ENCODE data around the gene MINDY4.

The MINDY4 gene

DNA sequence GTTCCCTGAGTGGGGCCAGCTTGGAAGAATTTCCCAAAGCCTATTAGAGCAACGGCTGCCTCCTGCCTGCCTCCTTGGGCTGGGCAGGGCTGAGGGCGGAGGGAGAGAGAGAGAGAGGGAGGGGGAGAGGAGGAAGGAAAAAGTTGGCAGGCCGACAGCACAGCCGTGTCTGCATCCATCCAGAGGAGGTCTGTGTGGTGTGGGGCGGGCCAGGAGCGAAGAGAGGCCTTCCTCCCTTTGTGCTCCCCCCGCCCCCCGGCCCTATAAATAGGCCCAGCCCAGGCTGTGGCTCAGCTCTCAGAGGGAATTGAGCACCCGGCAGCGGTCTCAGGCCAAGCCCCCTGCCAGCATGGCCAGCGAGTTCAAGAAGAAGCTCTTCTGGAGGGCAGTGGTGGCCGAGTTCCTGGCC, 140.3 kb downstream of the MINDY4 start, which contains the start of gene AQP1:
Gene AQP1 (plus strand): TSS at position 293 of the 409 bp plus-strand sequence. CDS start 57 bp downstream, at position 350.
- no peaks in the 10 kb centered on the region for H3K4me1 Mint-ChIP-seq (ENCODE audit: low read depth)
- H3K27me3 Mint-ChIP-seq (ENCODE audit: low read depth) = no peaks in the 10 kb centered on the region
- H3K9me3 Mint-ChIP-seq = no peaks in the 10 kb centered on the region
- no peak within 1 kb of the TSS for H3K4me3 Mint-ChIP-seq
- H3K27ac Mint-ChIP-seq = no peak within 1 kb of the TSS
- no peaks in the 10 kb centered on the region for H3K36me3 Mint-ChIP-seq (ENCODE audit: low read depth)

DNA sequence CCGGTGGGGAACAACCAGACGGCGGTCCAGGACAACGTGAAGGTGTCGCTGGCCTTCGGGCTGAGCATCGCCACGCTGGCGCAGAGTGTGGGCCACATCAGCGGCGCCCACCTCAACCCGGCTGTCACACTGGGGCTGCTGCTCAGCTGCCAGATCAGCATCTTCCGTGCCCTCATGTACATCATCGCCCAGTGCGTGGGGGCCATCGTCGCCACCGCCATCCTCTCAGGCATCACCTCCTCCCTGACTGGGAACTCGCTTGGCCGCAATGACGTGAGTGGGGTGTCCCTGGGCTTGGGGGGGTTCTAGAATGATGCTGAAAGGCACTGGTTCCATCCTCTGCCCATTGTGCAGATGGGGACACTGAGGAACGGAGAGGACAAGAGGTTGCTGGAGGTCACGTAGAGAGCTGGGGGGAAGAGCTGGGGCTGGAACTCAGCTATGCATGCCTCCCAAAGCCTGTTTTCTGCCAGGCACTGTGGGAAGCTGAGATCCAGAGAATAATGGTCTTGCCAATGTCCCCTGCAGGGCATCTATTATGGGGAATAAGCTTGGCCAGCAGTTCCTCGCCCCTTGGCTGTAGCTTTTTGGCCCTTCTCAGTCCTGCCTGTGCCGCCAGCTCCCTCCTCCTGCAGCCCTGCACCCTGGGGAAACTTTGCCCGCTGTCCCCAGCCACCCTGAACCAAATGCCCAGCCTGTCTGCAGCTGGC, 141.0 kb downstream of the MINDY4 start:
- no peaks in the 10 kb centered on the region for H3K4me1 Mint-ChIP-seq (ENCODE audit: low read depth)
- no peaks in the 10 kb centered on the region for H3K27me3 Mint-ChIP-seq (ENCODE audit: low read depth)
- H3K4me3 Mint-ChIP-seq = no peak overlapping the region
- H3K36me3 Mint-ChIP-seq (ENCODE audit: low read depth) = no peaks in the 10 kb centered on the region
- H3K9me3 Mint-ChIP-seq = no peaks in the 10 kb centered on the region
- no peak overlapping the region for H3K27ac Mint-ChIP-seq

DNA sequence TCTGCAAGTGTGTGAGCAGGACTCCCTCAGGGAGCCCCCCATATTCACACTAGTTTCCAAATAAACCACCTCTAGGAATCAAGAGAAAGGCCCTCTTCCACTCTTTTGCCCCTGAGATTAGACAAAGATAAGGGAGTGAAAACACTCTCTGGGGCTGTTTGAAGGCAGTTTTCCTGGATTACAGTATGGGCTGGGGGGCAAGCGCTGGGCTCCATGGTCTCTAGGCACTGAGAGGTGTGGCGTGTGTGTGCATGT, 141.4 kb downstream of the MINDY4 start:
- Mint-ChIP-seq H3K9me3 (no peaks in the 10 kb centered on the region), H3K4me3 (no peak overlapping the region), H3K27me3 (ENCODE audit: low read depth) (no peaks in the 10 kb centered on the region), H3K27ac (no peak overlapping the region), H3K36me3 (ENCODE audit: low read depth) (no peaks in the 10 kb centered on the region), H3K4me1 (ENCODE audit: low read depth) (no peaks in the 10 kb centered on the region)

DNA sequence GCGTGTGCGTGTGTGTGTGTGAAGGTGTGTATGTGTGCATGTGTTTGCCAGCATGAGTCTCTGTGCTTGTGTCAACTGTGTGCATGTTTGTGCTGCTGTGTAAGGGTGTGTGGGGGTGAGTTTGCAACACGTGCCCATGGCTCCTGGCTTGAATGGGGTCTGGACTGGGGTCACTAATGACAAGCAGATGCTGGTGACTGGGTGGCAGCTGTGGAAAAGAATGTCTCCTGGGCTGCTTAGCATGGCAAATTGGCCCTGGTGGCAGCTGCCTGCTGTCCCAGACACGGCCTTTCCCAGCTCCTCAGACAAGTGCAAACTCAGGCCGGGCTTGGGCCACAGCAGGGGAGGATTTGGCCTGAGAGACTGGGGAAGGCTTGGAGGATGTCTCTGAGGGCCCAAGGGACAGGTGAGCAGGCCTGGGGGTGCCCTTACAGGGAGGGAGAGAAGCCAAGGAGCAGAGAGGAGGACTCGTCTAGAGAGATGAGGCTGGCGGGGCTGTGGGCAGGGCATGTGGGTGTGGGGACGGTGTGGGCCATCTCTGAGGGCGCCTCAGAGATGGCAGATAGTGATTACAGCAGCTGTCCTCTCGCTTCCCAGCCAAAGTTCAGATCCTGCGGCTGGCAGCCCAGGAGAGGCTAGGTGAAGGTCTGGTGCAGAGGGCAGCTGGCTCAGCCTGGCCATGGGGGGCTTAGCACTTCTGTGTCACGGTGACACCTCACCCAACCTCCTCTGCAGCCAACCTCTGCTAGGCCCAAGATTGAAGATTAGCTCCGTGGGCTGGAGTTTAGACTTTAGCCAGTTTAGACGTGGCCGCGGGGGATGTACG, 142.0 kb downstream of the MINDY4 start:
- Mint-ChIP-seq H3K27ac (no peak overlapping the region), H3K9me3 (no peaks in the 10 kb centered on the region)

DNA sequence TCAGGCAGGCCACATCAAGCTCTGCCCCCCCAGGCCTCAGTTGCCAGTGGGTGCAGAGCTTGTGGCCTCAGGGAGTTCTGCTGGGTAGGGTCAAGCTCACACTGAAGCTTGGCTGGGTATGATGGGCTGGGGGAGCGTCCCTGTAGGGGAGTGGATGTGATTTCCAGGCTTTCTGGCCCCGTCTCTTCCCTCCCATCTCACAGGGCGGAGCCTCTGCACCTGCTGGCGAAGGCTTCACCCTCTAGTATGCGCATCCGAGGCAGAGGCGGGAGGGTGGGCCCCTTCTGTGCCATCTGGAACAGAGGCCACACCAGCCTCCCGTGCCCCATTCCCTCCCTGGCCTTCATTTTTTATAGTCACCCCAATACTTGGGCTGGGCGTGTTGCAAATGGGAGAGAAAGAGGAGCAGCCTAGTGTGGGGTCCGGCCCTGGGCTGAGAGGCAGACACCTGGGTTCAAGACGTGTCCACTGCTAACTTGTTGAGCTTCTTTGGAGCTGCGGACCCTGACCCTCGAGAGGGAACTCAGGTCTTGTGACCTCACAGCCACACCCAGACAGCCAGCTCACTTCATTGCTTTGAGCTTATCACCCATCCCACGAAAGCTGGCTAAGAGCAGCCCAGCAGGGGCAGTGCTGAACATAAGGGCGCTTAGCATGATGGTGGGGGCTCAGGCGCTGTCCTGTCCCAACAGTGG, 142.8 kb downstream of the MINDY4 start:
- Mint-ChIP-seq H3K4me1 (ENCODE audit: low read depth) (no peaks in the 10 kb centered on the region), H3K4me3 (no peak overlapping the region), H3K27me3 (ENCODE audit: low read depth) (no peaks in the 10 kb centered on the region), H3K9me3 (no peaks in the 10 kb centered on the region), H3K27ac (no peak overlapping the region), H3K36me3 (ENCODE audit: low read depth) (no peaks in the 10 kb centered on the region)

More for the DNA sequence above, 142.0 kb downstream of the MINDY4 start:
- Mint-ChIP-seq H3K27me3 (ENCODE audit: low read depth) (no peaks in the 10 kb centered on the region), H3K4me1 (ENCODE audit: low read depth) (no peaks in the 10 kb centered on the region), H3K36me3 (ENCODE audit: low read depth) (no peaks in the 10 kb centered on the region), H3K4me3 (no peak overlapping the region)

DNA sequence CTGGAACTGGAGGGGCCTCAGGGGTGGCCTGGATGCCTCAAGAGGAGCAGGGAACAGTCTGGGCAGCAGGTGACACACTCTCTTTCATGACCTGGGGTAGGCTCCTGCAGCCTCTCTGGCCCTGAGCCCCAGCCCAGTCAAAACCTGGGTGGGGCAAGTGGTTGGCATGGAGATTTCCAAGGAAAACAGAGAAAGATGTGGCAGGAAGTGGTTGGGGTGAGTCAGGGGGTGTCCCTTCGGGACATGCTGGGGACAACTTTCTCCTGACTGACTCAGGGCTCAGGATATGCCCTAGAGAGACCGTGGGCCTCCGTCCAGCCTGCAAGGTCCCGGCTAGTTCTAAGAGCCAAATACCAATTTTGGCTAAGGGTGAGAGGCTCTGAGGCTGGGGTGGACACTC, 143.4 kb downstream of the MINDY4 start:
- no peaks in the 10 kb centered on the region for H3K4me1 Mint-ChIP-seq (ENCODE audit: low read depth)
- no peaks in the 10 kb centered on the region for H3K36me3 Mint-ChIP-seq (ENCODE audit: low read depth)
- no peak overlapping the region for H3K27ac Mint-ChIP-seq
- H3K9me3 Mint-ChIP-seq = no peaks in the 10 kb centered on the region
- no peaks in the 10 kb centered on the region for H3K27me3 Mint-ChIP-seq (ENCODE audit: low read depth)
- no peak overlapping the region for H3K4me3 Mint-ChIP-seq

DNA sequence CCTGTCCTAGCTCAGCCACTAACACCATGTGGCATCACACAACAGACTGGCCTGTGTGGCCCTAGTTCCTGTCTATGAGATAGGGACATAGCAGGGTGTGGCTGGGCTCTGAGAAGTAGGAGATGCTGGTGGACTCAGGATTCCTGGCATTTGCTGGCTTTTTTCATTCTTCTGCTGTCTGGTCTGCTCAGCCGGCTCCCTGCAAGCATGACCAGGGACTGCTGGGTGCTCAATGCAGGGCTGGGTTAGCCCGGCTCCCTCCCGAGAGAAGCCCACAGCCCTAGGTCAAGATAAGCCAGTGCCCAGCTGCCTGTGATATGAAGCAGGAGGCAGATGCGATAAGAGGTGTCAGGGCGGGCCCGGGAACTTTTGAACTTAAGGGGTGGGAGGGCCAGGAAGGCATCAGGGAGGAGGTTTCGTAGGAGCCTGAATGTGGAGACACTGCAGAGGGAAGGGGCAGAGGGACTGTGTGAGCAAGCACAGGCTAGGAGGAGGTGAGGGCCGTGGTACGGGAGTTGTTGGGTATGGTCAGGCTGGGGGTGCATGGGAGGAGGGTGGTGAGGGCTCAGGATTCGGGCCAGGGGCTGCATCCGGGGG, 143.9 kb downstream of the MINDY4 start:
- H3K36me3 Mint-ChIP-seq (ENCODE audit: low read depth) = no peaks in the 10 kb centered on the region
- H3K27me3 Mint-ChIP-seq (ENCODE audit: low read depth) = no peaks in the 10 kb centered on the region
- no peak overlapping the region for H3K4me3 Mint-ChIP-seq
- no peaks in the 10 kb centered on the region for H3K4me1 Mint-ChIP-seq (ENCODE audit: low read depth)
- no peak overlapping the region for H3K27ac Mint-ChIP-seq
- no peaks in the 10 kb centered on the region for H3K9me3 Mint-ChIP-seq

DNA sequence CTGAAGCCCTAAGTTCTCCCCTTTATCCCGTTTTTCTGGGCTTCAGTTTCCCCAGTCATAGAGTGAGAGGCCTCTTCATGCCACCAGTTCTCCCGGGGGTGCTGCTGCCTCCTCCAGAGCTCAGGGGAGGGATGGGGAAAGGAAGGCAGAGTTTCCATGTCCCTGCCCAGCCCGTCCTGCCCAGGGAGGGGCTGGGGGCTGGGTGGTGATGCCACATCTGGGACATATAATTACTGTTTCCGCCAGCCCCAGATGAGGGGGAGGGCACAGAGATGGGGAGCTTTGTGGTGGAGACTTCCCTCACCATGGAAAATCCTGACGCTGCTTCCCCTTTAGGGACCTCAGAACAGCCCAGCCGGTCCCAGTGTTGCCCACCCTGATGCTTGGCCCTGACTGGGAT, 144.5 kb downstream of the MINDY4 start:
- Mint-ChIP-seq H3K9me3 (no peaks in the 10 kb centered on the region), H3K4me3 (no peak overlapping the region), H3K36me3 (ENCODE audit: low read depth) (no peaks in the 10 kb centered on the region), H3K27ac (no peak overlapping the region), H3K4me1 (ENCODE audit: low read depth) (no peaks in the 10 kb centered on the region), H3K27me3 (ENCODE audit: low read depth) (no peaks in the 10 kb centered on the region)

DNA sequence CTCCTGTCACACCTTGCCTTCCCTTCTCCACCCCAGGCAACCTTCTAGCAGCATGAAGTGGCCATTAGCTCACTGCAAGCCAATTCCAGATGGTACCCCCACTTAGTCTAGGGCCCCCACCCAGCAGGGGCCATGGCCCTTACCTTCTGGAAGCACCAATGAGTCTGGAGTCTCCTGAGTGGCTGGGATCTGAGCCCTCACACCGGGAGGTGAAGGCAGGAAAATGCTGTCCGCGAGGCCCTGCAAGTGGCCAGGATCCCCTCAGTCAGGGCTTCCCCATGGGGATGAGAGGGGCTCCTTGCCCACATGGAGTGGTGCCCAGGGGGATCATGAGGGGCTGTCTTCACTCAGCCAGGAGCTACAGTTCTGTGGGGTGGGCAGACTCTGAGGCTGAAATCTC, 145.0 kb downstream of the MINDY4 start:
- Mint-ChIP-seq H3K4me3 (no peak overlapping the region), H3K27me3 (ENCODE audit: low read depth) (no peaks in the 10 kb centered on the region), H3K4me1 (ENCODE audit: low read depth) (no peaks in the 10 kb centered on the region), H3K9me3 (no peaks in the 10 kb centered on the region), H3K27ac (no peak overlapping the region), H3K36me3 (ENCODE audit: low read depth) (no peaks in the 10 kb centered on the region)

DNA sequence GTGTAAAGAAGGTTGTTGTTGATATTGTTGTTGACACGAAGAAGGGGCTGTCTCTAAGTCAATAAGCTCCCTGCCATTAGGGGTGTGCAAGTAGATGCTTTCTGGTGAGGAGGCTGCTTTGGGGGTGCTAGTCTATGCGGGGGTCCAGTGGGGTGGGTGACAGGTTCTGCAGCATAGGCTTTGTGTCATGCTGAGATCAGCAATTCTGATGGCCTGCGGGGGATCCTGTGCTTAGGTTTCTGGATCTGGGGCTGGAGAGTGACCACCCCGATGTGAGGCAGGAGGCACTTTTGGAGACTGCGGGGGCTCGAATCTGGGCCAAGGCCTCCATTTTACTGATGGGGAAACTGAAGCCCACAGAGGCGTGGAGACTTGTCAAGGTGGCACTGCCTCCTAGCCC, 145.6 kb downstream of the MINDY4 start:
- H3K9me3 Mint-ChIP-seq = no peaks in the 10 kb centered on the region
- no peaks in the 10 kb centered on the region for H3K27me3 Mint-ChIP-seq (ENCODE audit: low read depth)
- H3K4me1 Mint-ChIP-seq (ENCODE audit: low read depth) = no peaks in the 10 kb centered on the region
- no peak overlapping the region for H3K4me3 Mint-ChIP-seq
- no peak overlapping the region for H3K27ac Mint-ChIP-seq
- no peaks in the 10 kb centered on the region for H3K36me3 Mint-ChIP-seq (ENCODE audit: low read depth)

DNA sequence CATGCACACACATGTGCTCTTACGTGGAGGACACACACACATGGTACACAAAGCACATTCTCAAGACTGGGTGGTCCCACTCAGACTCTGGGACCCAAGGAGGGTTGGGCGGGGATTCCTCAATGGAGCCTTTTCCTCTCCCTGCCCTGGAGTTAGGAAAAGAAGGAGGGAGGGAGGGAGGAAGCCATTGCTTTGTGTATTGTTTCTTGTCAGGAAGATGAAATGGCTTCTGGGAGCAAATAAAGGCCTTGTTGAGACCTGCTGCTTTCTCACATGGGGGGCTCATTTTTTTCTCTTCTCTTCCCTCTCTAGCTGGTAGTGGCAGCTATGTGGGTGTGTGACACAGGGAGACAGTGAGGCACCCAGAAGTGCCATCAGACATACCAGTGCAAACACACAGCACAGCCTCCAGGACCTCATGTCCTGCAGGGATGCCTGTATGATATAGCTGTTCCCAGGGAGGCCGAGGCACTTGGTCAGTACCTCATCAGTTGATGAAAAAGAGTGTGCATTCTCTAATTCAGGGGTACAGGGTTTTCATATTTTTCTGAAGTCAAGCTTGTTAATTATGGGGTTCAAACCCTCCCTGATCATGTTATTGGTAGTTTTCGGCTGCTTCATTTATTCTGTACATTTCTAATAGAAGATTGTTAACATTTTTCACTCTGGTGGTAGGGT, 146.1 kb downstream of the MINDY4 start:
- no peaks in the 10 kb centered on the region for H3K36me3 Mint-ChIP-seq (ENCODE audit: low read depth)
- H3K4me3 Mint-ChIP-seq = no peak overlapping the region
- no peak overlapping the region for H3K27ac Mint-ChIP-seq
- no peaks in the 10 kb centered on the region for H3K9me3 Mint-ChIP-seq
- H3K27me3 Mint-ChIP-seq (ENCODE audit: low read depth) = no peaks in the 10 kb centered on the region
- no peaks in the 10 kb centered on the region for H3K4me1 Mint-ChIP-seq (ENCODE audit: low read depth)

DNA sequence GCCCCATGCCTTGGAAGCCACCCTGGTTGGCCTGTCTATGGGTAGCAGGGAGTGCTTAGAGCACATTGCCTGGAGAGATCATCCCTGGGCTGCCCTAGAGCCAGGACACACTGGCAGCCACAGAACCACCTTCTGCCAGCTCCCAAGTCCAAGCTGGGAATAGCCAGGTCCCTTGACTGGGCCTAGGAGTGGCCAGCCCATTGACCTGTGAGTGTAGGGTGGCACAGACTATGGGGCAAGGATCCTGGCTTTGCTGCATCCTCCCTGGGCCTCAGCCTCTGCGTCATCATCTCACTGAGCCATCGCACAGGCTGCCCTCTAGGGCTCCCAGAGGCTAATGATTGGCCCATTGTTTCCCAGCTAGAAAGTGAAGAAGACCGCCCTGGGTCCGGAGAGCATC, 147.5 kb downstream of the MINDY4 start:
- Mint-ChIP-seq H3K4me3 (no peak overlapping the region), H3K27ac (no peak overlapping the region), H3K27me3 (ENCODE audit: low read depth) (no peaks in the 10 kb centered on the region), H3K36me3 (ENCODE audit: low read depth) (no peaks in the 10 kb centered on the region), H3K4me1 (ENCODE audit: low read depth) (no peaks in the 10 kb centered on the region), H3K9me3 (no peaks in the 10 kb centered on the region)

DNA sequence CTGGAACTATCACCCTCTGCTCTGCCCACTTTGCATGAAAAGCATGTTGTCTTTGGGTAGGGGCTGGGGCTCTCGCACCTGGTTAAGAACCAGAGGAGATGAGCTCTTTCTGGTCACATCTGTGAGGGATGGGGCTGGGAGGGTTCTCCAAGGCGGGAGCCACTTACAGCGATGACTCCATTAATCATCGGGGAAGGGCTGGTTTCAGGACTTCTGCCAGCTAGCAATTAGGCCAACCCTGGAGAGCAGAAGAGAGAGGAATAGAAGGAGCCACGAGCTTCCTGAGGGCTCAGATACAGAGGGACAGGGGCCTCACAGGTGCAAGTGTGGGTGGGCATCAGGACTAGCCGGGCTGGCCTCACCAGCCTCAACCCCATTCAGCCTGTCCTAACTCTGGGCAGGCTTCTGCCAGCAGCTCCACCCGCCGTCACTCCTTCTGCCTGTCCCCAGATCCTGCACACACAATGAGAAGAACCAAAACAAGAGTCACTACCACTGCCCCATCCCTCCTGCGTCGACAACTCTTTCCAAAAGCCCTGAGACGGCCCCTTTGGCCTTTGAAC, 148.9 kb downstream of the MINDY4 start:
- no peak overlapping the region for H3K27ac Mint-ChIP-seq
- H3K9me3 Mint-ChIP-seq = no peaks in the 10 kb centered on the region
- no peaks in the 10 kb centered on the region for H3K4me1 Mint-ChIP-seq (ENCODE audit: low read depth)
- no peaks in the 10 kb centered on the region for H3K27me3 Mint-ChIP-seq (ENCODE audit: low read depth)
- no peaks in the 10 kb centered on the region for H3K36me3 Mint-ChIP-seq (ENCODE audit: low read depth)
- H3K4me3 Mint-ChIP-seq = no peak overlapping the region
